Panc1 (cell line): ENCODE measurements around the gene UGT1A9.

ENCODE experiments used
- CTCF ChIP-seq: fragments of 450-650 bp; IDR thresholded peaks from 2 replicates; pipeline ENCODE4 v1.5.1; 2017; ENCODE audit warnings: mild to moderate bottlenecking
- SIN3A ChIP-seq: IDR thresholded peaks from 2 replicates; pipeline ENCODE4 v1.6.1; 2012; ENCODE audit warnings: low read depth, mild to moderate bottlenecking, low read length, moderate library complexity, borderline replicate concordance; ENCODE audit not compliant: insufficient read depth

GRCh38 chr2:233745073-233745755 lies 73.5 kb downstream of the UGT1A9 start:
- no peak for TF ChIP-seq CTCF
- TF ChIP-seq SIN3A = no peak
